ENCODE data around the gene SLC7A11. TPM values are rescaled to one million over a fixed set of nuclear protein-coding genes. Genes with fewer than 3 reads are reported as not detected.

SLC7A11 gene
- total and polyA plus RNA-seq, 2 experiments from 2014 or later = 10.0 to 33.9 TPM

DNA sequence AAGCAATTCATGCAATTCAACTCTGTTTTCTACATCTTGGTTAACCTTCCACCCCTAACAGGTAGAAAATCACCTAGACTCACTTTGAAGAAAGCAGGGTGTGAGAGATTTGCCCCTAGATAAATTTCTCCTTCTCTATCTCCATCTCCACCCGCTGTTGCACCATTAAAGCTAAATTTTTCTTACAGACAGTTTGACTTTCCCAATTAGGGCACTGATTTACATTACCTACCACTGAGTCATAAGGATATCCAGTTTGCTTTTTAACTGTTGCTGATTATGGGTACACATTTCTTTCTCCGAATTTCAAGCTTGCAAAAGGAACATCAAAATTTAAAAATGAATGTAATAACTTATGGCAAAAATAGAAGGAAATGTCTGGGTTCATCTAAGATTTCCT lies 13.0 kb downstream of the SLC7A11 start:
- no peaks in the 10 kb centered on the region for H3K9me3 Mint-ChIP-seq
- Histone ChIP-seq H3K36me3 (ENCODE audit: insufficient read depth) (peaks cover 6% of the 10 kb centered on the region; the same call in 1 of the 2 replicates), H3K27ac (ENCODE audit: low read depth) (no peak overlapping the region), H4K20me1 (replicated peaks; ENCODE audit: insufficient read depth) (no peaks in the 10 kb centered on the region), H3K4me2 (no peak overlapping the region), H2AFZ (no peak overlapping the region), H3K9me2 (ENCODE audit: insufficient read depth) (no peaks in the 10 kb centered on the region), H3K4me1 (ENCODE audit: insufficient read depth) (peaks cover 34% of the 10 kb centered on the region), H3K4me3 (no peak overlapping the region), H3F3A (replicated peaks; ENCODE audit: low read depth) (no peaks in the 10 kb centered on the region), H3K27me3 (ENCODE audit: insufficient read depth) (no peaks in the 10 kb centered on the region), H3K79me2 (replicated peaks; ENCODE audit: insufficient read depth) (peaks cover 40% of the 10 kb centered on the region)
- no peaks in the 10 kb centered on the region for H3K27me3 Mint-ChIP-seq (ENCODE audit: insufficient read depth, low read depth, poor library complexity)
- peaks cover 66% of the 10 kb centered on the region for H3K36me3 Mint-ChIP-seq (ENCODE audit: low read depth)
- H3K4me1 Mint-ChIP-seq = peaks cover 45% of the 10 kb centered on the region
- DNase-seq (ENCODE audit: low spot score) = no peak
- TF ChIP-seq, protein P1, sequence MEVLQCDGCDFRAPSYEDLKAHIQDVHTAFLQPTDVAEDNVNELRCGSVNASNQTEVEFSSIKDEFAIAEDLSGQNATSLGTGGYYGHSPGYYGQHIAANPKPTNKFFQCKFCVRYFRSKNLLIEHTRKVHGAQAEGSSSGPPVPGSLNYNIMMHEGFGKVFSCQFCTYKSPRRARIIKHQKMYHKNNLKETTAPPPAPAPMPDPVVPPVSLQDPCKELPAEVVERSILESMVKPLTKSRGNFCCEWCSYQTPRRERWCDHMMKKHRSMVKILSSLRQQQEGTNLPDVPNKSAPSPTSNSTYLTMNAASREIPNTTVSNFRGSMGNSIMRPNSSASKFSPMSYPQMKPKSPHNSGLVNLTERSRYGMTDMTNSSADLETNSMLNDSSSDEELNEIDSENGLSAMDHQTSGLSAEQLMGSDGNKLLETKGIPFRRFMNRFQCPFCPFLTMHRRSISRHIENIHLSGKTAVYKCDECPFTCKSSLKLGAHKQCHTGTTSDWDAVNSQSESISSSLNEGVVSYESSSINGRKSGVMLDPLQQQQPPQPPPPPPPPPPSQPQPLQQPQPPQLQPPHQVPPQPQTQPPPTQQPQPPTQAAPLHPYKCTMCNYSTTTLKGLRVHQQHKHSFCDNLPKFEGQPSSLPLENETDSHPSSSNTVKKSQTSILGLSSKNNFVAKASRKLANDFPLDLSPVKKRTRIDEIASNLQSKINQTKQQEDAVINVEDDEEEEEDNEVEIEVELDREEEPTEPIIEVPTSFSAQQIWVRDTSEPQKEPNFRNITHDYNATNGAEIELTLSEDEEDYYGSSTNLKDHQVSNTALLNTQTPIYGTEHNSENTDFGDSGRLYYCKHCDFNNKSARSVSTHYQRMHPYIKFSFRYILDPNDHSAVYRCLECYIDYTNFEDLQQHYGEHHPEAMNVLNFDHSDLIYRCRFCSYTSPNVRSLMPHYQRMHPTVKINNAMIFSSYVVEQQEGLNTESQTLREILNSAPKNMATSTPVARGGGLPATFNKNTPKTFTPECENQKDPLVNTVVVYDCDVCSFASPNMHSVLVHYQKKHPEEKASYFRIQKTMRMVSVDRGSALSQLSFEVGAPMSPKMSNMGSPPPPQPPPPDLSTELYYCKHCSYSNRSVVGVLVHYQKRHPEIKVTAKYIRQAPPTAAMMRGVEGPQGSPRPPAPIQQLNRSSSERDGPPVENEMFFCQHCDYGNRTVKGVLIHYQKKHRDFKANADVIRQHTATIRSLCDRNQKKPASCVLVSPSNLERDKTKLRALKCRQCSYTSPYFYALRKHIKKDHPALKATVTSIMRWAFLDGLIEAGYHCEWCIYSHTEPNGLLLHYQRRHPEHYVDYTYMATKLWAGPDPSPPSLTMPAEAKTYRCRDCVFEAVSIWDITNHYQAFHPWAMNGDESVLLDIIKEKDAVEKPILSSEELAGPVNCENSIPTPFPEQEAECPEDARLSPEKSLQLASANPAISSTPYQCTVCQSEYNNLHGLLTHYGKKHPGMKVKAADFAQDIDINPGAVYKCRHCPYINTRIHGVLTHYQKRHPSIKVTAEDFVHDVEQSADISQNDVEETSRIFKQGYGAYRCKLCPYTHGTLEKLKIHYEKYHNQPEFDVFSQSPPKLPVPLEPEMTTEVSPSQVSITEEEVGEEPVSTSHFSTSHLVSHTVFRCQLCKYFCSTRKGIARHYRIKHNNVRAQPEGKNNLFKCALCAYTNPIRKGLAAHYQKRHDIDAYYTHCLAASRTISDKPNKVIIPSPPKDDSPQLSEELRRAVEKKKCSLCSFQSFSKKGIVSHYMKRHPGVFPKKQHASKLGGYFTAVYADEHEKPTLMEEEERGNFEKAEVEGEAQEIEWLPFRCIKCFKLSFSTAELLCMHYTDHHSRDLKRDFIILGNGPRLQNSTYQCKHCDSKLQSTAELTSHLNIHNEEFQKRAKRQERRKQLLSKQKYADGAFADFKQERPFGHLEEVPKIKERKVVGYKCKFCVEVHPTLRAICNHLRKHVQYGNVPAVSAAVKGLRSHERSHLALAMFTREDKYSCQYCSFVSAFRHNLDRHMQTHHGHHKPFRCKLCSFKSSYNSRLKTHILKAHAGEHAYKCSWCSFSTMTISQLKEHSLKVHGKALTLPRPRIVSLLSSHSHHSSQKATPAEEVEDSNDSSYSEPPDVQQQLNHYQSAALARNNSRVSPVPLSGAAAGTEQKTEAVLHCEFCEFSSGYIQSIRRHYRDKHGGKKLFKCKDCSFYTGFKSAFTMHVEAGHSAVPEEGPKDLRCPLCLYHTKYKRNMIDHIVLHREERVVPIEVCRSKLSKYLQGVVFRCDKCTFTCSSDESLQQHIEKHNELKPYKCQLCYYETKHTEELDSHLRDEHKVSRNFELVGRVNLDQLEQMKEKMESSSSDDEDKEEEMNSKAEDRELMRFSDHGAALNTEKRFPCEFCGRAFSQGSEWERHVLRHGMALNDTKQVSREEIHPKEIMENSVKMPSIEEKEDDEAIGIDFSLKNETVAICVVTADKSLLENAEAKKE (CRISPR knock-in tag; IDR thresholded peaks at IDR 0.05) = no peak
- TF ChIP-seq STAT1 (IDR thresholded peaks at IDR 0.05; ENCODE audit: unreplicated experiment) (no peak), CREB1 (CRISPR knock-in tag; IDR thresholded peaks at IDR 0.05; ENCODE audit: low read depth) (no peak), POLR2AphosphoS5 (IDR thresholded peaks at IDR 0.05; ENCODE audit: low read depth) (no peak), ZNF331 (CRISPR knock-in tag; IDR thresholded peaks at IDR 0.05; ENCODE audit: low read depth) (no peak), ZNF114 (CRISPR knock-in tag; IDR thresholded peaks at IDR 0.05) (no peak), EZH2phosphoT487 (IDR thresholded peaks at IDR 0.05; ENCODE audit: unreplicated experiment) (no peak), NANOG (IDR thresholded peaks at IDR 0.05; ENCODE audit: borderline replicate concordance) (no peak), EZH2 (IDR thresholded peaks at IDR 0.05; ENCODE audit: low read depth, unreplicated experiment) (no peak), JUNB (IDR thresholded peaks at IDR 0.05; ENCODE audit: unreplicated experiment) (no peak)
- TF ChIP-seq, protein P2, sequence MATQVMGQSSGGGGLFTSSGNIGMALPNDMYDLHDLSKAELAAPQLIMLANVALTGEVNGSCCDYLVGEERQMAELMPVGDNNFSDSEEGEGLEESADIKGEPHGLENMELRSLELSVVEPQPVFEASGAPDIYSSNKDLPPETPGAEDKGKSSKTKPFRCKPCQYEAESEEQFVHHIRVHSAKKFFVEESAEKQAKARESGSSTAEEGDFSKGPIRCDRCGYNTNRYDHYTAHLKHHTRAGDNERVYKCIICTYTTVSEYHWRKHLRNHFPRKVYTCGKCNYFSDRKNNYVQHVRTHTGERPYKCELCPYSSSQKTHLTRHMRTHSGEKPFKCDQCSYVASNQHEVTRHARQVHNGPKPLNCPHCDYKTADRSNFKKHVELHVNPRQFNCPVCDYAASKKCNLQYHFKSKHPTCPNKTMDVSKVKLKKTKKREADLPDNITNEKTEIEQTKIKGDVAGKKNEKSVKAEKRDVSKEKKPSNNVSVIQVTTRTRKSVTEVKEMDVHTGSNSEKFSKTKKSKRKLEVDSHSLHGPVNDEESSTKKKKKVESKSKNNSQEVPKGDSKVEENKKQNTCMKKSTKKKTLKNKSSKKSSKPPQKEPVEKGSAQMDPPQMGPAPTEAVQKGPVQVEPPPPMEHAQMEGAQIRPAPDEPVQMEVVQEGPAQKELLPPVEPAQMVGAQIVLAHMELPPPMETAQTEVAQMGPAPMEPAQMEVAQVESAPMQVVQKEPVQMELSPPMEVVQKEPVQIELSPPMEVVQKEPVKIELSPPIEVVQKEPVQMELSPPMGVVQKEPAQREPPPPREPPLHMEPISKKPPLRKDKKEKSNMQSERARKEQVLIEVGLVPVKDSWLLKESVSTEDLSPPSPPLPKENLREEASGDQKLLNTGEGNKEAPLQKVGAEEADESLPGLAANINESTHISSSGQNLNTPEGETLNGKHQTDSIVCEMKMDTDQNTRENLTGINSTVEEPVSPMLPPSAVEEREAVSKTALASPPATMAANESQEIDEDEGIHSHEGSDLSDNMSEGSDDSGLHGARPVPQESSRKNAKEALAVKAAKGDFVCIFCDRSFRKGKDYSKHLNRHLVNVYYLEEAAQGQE (IDR thresholded peaks at IDR 0.05; ENCODE audit: unreplicated experiment) = no peak
- TF ChIP-seq, protein P3, sequence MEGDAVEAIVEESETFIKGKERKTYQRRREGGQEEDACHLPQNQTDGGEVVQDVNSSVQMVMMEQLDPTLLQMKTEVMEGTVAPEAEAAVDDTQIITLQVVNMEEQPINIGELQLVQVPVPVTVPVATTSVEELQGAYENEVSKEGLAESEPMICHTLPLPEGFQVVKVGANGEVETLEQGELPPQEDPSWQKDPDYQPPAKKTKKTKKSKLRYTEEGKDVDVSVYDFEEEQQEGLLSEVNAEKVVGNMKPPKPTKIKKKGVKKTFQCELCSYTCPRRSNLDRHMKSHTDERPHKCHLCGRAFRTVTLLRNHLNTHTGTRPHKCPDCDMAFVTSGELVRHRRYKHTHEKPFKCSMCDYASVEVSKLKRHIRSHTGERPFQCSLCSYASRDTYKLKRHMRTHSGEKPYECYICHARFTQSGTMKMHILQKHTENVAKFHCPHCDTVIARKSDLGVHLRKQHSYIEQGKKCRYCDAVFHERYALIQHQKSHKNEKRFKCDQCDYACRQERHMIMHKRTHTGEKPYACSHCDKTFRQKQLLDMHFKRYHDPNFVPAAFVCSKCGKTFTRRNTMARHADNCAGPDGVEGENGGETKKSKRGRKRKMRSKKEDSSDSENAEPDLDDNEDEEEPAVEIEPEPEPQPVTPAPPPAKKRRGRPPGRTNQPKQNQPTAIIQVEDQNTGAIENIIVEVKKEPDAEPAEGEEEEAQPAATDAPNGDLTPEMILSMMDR (conservative IDR thresholded peaks at IDR 0.05; ENCODE audit: low read depth in 2 of 2) = no peak
- TF ChIP-seq, protein P4, sequence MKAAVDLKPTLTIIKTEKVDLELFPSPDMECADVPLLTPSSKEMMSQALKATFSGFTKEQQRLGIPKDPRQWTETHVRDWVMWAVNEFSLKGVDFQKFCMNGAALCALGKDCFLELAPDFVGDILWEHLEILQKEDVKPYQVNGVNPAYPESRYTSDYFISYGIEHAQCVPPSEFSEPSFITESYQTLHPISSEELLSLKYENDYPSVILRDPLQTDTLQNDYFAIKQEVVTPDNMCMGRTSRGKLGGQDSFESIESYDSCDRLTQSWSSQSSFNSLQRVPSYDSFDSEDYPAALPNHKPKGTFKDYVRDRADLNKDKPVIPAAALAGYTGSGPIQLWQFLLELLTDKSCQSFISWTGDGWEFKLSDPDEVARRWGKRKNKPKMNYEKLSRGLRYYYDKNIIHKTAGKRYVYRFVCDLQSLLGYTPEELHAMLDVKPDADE (IDR thresholded peaks at IDR 0.05) = no peak
- 0 out of 2 replicates have a peak overlapping the region, but pooled peaks have one; percentile 6 for H3K27ac Mint-ChIP-seq
- H3K4me3 Mint-ChIP-seq = no peak overlapping the region
- ATAC-seq = no peak

Measured in GM23338 (cell line).